HUES6 (cell line): Measurements from ENCODE around the gene CAPZB.
"Not testable (repeated sequence)": the region's sequence is repeated elsewhere in the genome, so short reads cannot be mapped to it uniquely, and the experiment has no call there.

ENCODE experiments used
- H3K27ac ChIP-seq: 2 replicates; pipeline ENCODE4 v1.7.0; 2013; ENCODE audit warnings: low read depth, mild to moderate bottlenecking, low read length, inconsistent platforms
- H3K27me3 ChIP-seq: 2 replicates; pipeline ENCODE4 v1.6.1; 2013; ENCODE audit warnings: low read length; ENCODE audit not compliant: control insufficient read depth, insufficient read depth
- H3K36me3 ChIP-seq: 2 replicates; pipeline ENCODE4 v1.6.1; 2013; ENCODE audit warnings: low read length; ENCODE audit not compliant: control insufficient read depth, insufficient read depth
- H3K4me1 ChIP-seq: 2 replicates; pipeline ENCODE4 v1.6.1; 2013; ENCODE audit warnings: low read length; ENCODE audit not compliant: control insufficient read depth, insufficient read depth
- H3K4me3 ChIP-seq: 2 replicates; pipeline ENCODE4 v1.5.1; 2013; ENCODE audit warnings: low read depth, low read length
- H3K9ac ChIP-seq: one replicate; pipeline ENCODE4 v1.6.1; 2013; ENCODE audit warnings: mild to moderate bottlenecking, low read length
- H3K9me3 ChIP-seq: 2 replicates; pipeline ENCODE4 v1.6.1; 2013; ENCODE audit warnings: low read depth, low read length; ENCODE audit not compliant: control insufficient read depth, insufficient read depth

The CAPZB gene

DNA sequence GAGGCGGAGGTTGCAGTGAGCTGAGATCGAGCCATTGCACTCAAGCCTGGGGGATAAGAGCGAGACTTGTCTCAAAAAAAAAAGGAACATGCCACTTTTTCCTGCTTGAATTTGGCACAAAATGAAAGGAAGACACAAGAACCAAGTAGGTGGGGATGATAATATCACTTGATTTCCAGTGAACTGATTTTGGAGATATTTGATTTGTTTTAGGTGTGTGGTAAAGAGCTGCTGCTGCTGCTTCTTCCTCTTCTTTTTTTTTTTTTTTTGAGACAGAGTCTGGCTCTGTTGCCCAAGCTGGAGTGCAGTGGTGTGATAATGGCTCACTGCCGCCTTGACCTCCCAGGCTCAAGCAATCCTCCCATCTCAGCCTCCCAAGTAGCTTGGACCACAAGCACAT, 29.9 kb upstream of the CAPZB start:
- no peaks in the 10 kb centered on the region for H3K9me3 ChIP-seq
- H3K27ac ChIP-seq, result no peak overlapping the region
- H3K4me1 ChIP-seq, result no peaks in the 10 kb centered on the region
- no peaks in the 10 kb centered on the region for H3K36me3 ChIP-seq
- H3K9ac ChIP-seq, result no peak overlapping the region
- no peak overlapping the region for H3K4me3 ChIP-seq
- no peaks in the 10 kb centered on the region for H3K27me3 ChIP-seq

DNA sequence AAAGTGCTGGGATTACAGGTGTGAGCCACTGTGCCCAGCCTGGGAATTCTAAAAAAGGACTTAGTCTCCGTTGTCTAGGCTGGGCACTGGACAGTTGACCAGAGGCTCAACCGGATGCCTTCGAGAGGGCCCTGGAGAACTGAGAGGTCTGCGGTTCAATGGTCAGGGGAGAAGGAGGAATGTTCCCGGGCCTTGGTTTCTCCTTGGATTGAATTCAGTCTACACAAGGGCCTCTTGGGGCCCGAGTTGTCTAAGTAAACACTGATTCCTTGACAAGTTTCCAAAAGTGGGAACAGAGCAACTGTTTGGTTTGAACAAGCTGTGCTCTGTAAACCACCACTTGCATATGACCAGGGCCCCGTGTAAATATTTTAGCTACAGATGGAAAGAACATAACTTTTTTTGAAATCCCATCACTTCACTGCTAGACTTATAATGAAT, 29.1 kb upstream of the CAPZB start:
- Histone ChIP-seq H3K4me1 (no peaks in the 10 kb centered on the region), H3K27me3 (no peaks in the 10 kb centered on the region), H3K9ac (no peak overlapping the region), H3K4me3 (no peak overlapping the region), H3K9me3 (no peaks in the 10 kb centered on the region), H3K27ac (no peak overlapping the region), H3K36me3 (no peaks in the 10 kb centered on the region)

DNA sequence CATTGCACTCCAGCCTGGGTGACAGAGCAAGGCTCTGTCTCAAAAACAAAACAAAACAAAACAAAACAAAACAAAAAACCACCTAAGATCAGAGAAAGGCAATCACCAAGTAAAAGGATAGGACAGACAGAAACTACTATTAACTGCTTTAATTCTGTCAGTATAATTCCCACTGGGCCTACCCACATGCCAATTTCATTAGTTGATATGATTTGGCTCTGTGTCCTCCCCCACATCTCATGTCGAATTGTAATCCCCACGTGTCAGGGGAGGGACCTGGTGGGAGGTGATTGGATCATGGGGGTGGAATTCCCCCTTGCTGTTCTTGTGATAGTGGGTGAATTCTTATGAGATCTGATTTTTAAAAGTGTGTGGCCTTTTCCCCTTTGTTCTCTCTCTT, 27.2 kb upstream of the CAPZB start:
- Histone ChIP-seq H3K27me3 (no peaks in the 10 kb centered on the region), H3K36me3 (no peaks in the 10 kb centered on the region), H3K4me1 (no peaks in the 10 kb centered on the region), H3K4me3 (no peak overlapping the region), H3K9ac (no peak overlapping the region), H3K27ac (no peak overlapping the region), H3K9me3 (no peaks in the 10 kb centered on the region)

DNA sequence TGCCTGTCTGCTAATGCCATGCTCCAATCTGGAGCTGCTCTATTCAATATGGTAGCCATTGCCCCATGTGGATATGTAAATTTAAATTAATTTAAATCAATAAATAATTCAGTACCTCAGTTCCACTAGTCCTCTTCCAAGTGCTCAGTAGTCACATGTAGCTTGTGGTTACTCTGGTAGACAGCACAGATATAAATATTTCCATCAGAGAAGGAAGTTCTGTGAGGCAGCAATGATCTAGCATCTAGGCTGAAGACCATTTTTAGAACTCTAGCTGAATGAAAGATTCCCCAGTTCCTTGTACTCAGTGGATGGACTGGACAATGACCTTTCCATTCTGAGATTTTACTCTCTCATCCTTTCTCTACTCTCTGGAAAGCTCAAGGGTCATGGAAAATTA, 25.8 kb upstream of the CAPZB start:
- H3K36me3 ChIP-seq, result no peaks in the 10 kb centered on the region
- no peak overlapping the region for H3K9ac ChIP-seq
- H3K4me1 ChIP-seq, result no peaks in the 10 kb centered on the region
- no peaks in the 10 kb centered on the region for H3K27me3 ChIP-seq
- H3K9me3 ChIP-seq, result no peaks in the 10 kb centered on the region
- H3K27ac ChIP-seq, result no peak overlapping the region
- H3K4me3 ChIP-seq, result no peak overlapping the region

DNA sequence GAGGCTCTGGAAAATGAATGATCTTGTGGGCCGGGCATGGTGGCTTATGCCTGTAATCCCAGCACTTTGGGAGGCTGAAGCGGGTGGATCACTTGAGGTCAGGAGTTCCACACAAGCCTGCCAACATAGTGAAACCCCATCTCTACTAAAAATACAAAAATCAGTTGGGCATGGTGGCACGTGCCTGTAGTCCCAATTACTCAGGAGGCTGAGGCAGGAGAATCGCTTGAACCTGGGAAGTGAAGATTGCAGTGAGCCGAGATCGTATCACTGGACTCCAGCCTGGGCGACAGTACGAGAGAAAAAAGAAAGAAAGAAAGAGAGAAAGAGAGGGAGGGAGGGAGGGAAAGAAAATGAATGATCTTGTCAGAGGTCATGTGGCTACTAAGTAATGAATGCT, 24.3 kb upstream of the CAPZB start:
- H3K4me1 ChIP-seq, result not testable (repeated sequence)

DNA sequence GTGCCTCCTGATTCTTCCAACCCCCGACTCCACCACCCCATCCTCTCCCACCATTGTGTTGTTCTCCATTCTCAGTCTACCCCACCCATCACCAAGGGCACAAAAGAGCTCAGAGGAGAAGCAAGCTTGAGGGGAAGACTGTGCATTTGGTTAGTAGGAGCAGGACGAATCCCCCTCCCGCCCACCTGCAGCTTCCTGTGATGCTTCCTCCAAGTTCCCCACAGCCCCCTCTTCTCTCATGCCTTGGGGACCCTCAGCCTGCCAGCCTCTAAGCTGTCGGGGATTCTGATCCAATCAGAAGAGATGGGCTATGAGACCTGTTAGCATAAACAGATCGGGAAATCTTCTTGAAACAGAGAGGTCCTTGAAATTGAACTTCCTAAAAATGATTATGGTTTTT, 22.2 kb upstream of the CAPZB start:
- no peaks in the 10 kb centered on the region for H3K36me3 ChIP-seq
- H3K27me3 ChIP-seq, result no peaks in the 10 kb centered on the region
- no peak overlapping the region for H3K27ac ChIP-seq
- no peaks in the 10 kb centered on the region for H3K9me3 ChIP-seq
- no peak overlapping the region for H3K9ac ChIP-seq
- no peaks in the 10 kb centered on the region for H3K4me1 ChIP-seq
- no peak overlapping the region for H3K4me3 ChIP-seq

More for the DNA sequence above, 24.3 kb upstream of the CAPZB start:
- H3K27me3 ChIP-seq, H3K9ac ChIP-seq, H3K36me3 ChIP-seq, H3K27ac ChIP-seq, H3K4me3 ChIP-seq, H3K9me3 ChIP-seq: not testable (repeated sequence)

DNA sequence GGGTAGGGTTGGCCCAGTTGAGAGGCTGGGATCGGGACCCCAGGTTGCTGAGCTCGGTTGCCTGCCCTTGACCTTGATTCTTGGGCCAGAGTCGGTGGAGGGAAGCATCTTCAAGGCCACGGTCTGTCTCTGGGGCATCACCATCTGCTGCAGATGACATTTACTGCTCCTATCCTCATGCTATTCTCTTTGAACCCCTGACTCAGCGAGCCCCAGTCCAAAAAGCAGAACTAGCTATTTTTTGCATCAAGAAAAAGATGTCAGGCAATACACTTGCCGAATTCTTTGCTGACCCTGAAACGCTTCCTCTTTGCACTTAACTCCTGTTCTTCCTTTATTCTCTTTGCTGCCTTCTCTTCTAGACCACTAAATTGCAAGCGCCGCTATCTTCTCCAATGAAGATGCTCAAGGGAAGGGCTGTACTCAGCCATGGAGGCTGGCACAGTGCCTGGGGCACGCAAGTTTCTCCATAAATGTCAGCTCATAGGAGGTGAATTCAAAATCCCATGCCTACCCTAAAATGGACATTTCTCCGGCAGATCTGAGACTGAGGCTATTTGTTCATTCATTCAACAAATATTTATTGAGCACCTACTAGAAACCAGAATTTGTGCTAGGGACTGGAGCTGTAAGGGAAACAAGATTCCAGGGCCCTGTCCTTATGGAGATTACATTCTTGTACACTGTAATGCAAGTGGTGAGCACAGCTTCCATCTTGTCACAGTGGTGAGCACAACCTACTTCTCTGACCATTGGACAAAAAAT, 20.5 kb upstream of the CAPZB start:
- Histone ChIP-seq H3K36me3 (no peaks in the 10 kb centered on the region), H3K9me3 (no peaks in the 10 kb centered on the region), H3K4me3 (no peak overlapping the region), H3K4me1 (no peaks in the 10 kb centered on the region), H3K27ac (no peak overlapping the region), H3K9ac (no peak overlapping the region), H3K27me3 (no peaks in the 10 kb centered on the region)

DNA sequence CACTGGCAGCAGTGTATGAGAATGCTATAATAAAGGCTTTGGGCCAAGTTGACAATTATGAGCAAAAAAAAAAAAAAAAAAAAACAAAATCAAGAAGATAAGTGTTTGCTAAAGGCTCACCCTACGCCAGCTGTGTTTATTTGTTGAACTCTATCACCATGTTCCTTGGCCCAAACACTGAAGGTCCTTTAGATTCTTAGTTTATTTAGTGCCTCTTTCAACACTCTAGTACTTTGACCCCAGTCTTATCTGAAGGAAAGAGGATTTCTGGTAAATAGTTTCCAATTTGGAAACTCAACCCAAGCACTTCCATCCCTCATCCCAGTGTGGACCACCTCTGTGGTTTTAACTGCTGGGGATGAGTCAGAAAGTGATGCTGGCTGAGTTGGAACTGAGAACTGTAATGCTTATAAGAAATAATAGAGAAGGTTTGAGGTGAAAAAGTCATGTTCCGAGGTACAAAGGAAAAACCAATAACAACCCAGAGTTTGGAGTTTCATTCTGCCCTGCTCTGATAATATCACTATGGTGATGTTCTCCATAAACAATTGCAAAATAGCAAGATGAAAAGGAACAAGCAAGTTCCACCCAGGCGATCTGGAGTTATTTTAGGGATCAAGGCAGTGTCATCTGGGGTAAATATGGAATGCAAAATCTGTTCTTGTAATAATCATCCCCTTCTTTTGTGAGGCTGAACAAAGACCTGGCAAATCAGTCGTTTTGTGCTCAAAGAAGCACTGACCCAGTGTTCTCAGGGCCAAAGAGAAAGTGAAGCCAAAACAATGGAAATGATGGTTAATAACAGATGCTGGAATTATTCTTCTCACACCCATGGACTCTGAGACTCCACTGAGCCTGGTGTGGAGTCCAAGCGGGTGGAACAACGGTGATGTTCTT, 19.7 kb upstream of the CAPZB start:
- no peaks in the 10 kb centered on the region for H3K4me1 ChIP-seq
- no peaks in the 10 kb centered on the region for H3K36me3 ChIP-seq
- no peak overlapping the region for H3K4me3 ChIP-seq
- H3K27me3 ChIP-seq, result no peaks in the 10 kb centered on the region
- H3K27ac ChIP-seq, result no peak overlapping the region
- H3K9ac ChIP-seq, result no peak overlapping the region
- no peaks in the 10 kb centered on the region for H3K9me3 ChIP-seq

DNA sequence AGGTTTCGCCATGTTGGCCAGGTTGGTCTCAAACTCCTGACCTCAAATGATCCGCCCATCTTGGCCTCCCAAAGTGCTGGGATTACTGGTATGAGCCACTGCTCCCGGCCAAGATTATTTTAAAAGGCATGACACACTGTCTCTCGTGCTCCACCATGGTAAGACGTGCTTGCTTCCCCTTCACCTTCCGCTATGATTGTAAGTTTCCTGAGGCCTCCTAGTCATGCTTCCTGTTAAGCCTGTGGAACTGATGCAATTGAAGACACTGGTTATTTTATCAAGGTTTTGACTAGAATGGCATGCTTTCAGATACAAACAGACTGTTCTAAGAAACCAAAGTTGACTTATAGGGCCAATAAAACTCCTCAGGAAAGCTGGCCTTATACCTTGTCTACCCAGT, 16.9 kb upstream of the CAPZB start:
- not testable (repeated sequence) for H3K9ac ChIP-seq, H3K9me3 ChIP-seq, H3K27me3 ChIP-seq, H3K4me3 ChIP-seq, H3K4me1 ChIP-seq, H3K27ac ChIP-seq, H3K36me3 ChIP-seq

DNA sequence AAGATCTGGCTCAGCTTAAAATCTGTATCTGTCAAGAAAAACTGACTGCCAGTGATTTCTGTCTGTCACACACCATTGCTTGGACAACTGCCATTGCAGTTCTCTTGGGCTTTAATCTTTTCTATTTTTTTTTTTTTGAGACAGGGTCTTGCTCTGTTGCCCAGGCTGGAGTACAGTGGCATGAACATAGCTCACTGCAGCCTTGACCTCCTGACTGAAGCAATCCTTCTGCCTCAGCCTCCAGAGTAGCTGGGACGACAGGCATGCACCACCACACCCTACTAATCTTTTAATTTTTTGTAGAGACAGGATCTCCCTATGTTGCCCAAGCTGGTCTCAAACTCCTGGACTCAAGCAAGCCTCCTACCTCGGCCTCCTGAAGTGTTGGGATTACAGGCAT, 14.5 kb upstream of the CAPZB start:
- H3K27me3 ChIP-seq, H3K4me3 ChIP-seq, H3K36me3 ChIP-seq, H3K27ac ChIP-seq, H3K9me3 ChIP-seq, H3K9ac ChIP-seq, H3K4me1 ChIP-seq: not testable (repeated sequence)

DNA sequence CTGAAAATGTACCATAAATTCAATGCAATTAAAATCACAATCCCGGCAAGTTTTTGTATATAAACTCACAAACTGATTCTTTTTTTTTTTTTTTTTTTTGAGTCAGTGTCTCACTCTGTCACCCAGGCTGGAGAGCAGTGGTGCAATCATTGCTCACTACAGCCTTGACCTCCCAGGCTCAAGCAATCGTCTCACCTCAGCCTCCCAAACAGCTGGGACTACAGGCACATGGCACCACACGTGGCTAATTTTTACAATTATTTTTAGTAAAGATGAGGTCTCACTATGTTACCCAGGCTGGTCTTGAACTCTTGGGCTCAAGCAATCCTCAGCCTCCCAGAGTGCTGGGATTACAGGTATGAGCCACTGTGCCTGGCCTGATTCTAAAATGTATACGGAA, 12.1 kb upstream of the CAPZB start:
- not testable (repeated sequence) for H3K4me3 ChIP-seq, H3K4me1 ChIP-seq, H3K36me3 ChIP-seq, H3K9me3 ChIP-seq, H3K27me3 ChIP-seq, H3K9ac ChIP-seq, H3K27ac ChIP-seq
